HG02943 (cell line): Measurements from ENCODE around the gene STAT2.

Experiments used
- ATAC-seq: cut with Tn5 transposase; IDR thresholded peaks from one replicate; pipeline ENCODE4 v1.9.1; 2021; ENCODE audit warnings: mild to moderate bottlenecking, low read depth, moderate library complexity; ENCODE audit not compliant: unreplicated experiment

Gene STAT2

GRCh38 chr12:56298828-56299227 lies 61.1 kb downstream of the STAT2 start:
- no peak for ATAC-seq

- no peak for ATAC-seq
These were observed 62.5 kb downstream of the STAT2 start for GRCh38 chr12:56297400-56297799.

GRCh38 chr12:56296295-56296694 lies 63.6 kb downstream of the STAT2 start:
- ATAC-seq, result no peak

DNA sequence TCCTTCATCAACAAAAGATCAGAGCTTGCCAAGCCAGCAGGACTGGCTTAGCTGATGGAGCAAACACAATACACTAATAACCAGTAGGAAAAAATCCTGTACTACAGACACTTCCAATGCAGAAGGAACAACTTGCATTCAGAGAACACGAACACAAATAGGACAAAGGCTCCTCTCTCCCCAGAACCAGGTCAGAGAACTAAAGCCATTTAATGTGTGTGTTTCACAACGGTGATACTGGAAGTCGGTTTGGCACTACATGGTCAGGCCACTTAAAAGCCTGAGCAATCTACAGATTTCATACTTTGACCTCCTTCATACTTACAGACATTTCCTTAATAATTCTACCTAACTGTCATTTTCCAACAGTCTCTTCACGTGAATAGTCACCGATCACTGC lies 66.1 kb downstream of the STAT2 start:
- no peak for ATAC-seq
